DMS 273 treated with DMSO at 0.1 percent for 48 hours (cell line): ENCODE results near the gene SERPINA12.
A peak's percentile ranks its signal among the peaks of the same experiment; 100 is the strongest.

Experiments used
- DNase-seq: peaks from one replicate; lab custom pipeline; 2025; lab: John Stamatoyannopoulos, UW

The SERPINA12 gene

DNA sequence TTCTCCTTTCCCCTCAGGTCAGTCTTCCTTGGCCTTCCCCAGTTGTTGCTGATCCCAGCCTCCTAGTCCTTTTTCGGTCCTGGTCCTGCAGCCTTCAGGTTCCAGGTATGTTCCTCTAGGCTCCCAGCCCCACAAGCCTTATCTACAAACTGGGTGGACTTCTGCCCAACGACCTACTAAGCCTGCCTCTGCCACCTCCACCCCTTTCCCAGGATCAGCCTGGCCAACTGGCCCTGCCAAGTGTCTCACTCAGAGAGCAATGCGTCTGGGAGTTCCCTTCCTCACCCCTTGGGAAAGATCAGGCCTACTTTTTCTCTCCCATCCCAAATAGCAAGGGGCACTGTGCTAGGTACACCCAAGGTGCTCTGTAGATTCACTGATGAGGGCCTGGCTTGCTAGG is at the start of gene SERPINA12:
Gene SERPINA12 (minus strand): TSS at position 114 of the 400 bp plus-strand sequence. CDS start 11,072 bp downstream, outside the sequence.
- no peak for DNase-seq

GRCh38 chr14:94558842-94559241 is 49.6 kb upstream of the SERPINA12 start:
- DNase-seq, result no peak

GRCh38 chr14:94557327-94557726 is 48.1 kb upstream of the SERPINA12 start:
- DNase-seq, result no peak

- no peak for DNase-seq
These were observed 46.7 kb upstream of the SERPINA12 start for GRCh38 chr14:94555991-94556390.

DNA sequence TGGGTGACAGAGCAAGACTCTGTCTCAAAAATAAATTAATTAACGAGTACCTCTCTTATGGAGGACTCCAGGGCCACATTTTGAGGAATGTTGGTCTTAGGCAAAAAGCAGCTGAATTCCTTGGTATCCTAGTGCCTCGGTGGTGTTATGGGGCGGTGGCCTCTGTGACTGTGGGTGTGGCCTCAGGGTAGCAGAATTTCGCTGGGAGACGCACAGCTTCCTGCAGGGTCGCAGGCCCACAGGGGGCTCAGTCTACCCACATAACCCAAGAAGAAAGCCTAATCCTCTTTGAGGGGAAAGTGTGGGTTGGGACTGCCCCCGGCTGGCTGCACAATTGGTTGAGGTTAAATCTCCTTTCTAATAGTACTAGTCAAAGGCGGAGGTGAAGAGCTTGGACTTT is 40.8 kb upstream of the SERPINA12 start:
- no peak for DNase-seq

GRCh38 chr14:94548999-94549985 is 40.0 kb upstream of the SERPINA12 start:
- DNase-seq, result peak; percentile 1

GRCh38 chr14:94548131-94548998 is 39.1 kb upstream of the SERPINA12 start:
- no peak for DNase-seq

GRCh38 chr14:94547726-94548125 is 38.5 kb upstream of the SERPINA12 start:
- no peak for DNase-seq

DNA sequence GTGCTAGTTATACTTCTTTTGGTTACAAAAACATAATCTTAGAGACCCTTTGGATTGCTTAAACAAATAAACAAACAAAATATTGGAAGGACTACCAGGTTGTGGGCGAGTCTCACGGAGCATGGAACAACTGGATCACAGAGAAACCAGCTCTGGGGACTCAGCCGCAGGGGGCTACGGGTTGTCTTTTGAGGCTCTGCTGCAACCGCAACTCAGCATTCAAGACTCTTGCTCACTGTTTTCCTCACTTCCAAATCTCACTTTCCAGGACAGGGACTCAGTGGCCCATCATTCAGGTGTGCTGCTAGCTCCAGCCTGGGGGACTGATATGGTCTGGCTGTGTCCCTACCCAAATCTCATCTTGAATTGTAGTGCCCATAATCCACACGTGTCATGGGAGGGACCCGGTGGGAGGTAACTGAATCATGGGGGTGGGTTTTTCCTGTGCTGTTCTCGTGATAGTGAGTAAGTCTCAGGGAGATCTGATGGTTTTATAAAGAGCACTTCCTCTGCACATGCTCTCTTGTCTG is 37.9 kb upstream of the SERPINA12 start:
- DNase-seq, result no peak

DNA sequence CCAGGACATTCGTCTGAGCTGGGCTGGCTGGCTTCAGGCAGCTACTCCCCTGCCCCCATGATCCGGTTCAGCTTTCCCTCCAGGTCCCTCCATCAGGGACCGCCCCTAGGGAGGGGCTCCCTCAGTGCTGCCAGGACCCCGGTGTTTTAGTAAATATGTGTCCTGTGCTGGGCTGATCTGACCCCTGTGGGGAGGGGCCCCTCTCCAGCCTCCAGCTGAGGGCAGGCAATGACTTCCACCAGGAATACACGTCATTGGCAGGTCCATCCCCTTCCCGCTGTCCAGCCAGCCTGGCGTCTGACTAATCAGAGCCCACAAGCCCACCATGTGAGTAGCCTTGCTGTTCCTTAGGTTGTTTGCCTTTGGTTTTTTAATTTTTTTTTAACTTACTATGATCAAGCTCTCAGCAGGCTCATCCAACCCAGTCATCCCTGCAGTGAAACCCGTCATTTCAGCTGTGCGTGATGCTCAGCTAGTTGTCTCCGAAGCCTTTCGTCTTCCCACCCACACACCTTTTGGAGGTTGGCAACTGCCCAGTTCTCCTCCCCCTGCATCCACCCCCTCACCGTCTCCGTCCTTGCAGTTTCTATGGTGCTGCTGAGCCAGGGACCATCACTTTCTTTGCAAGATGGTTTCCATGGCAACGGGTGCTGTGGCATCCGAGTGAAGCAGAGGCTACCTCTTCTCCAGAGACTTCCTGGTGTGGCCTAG is 36.0 kb upstream of the SERPINA12 start:
- DNase-seq, result no peak

- DNase-seq, result no peak
These were observed 35.5 kb upstream of the SERPINA12 start for GRCh38 chr14:94544726-94545125.

- no peak for DNase-seq
These were observed 34.3 kb upstream of the SERPINA12 start for GRCh38 chr14:94543449-94544124.

DNA sequence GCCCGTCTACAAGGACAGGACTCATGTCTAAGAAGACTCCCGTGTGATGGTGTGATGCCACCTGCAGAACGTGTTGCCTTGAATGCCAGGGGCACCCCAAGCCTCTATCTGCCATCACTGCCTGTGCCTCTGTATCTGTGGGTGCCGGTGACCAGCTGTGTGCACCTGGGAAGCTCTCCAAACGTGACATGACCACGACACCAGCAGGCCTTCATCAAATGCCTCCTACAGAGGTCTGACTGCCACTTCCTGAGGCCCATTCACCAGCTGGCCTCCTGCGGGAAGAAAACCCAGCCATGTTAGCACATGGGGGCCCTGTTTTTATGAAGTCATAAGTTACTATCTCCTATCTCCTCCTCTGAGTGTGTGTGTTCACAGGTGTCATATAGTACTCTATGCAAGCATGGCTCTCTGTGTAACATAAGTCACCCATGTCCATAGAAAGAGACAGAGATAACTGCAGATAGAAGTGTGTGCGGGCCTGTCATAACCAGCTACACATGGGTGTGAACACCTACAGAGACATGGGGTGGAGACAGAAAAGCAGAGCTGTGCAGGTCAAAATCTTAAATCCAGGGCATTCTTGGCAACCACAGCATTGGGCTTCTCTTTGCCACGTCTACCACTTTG is 33.7 kb upstream of the SERPINA12 start:
- DNase-seq, result no peak

DNA sequence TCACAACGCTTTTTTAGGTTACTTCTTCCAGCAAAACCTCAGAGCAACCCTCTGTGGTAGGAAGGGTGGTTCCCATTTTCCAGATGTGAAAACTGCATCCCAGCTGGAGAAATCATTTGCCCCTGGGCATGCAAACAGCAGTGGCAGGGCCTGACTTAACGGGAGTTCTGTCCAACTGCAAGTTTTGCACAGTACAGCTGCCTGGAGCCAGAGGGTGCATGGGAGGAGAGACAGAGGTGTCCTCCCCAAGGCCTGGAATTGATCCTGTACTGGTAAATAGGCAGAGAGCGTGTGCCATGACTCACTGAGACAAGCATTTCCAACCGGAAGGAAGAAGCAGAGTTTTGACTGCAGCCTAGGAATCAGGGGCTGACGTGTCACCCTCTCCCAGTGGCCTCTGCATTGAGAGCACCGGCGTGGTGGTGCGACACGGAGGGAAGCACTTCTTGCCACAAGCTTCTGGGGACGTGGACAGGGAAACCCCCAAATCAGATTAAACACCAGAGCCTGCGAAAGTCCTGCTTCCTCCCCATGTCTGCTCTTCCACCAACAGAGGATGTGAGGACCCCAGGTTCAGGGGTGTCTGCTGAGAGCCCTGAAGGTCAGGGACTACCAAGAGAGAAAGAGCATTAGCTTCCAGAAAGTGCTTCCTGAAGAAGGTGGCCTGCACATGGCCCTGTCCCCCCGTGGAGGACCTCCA is 33.0 kb upstream of the SERPINA12 start:
- no peak for DNase-seq

DNA sequence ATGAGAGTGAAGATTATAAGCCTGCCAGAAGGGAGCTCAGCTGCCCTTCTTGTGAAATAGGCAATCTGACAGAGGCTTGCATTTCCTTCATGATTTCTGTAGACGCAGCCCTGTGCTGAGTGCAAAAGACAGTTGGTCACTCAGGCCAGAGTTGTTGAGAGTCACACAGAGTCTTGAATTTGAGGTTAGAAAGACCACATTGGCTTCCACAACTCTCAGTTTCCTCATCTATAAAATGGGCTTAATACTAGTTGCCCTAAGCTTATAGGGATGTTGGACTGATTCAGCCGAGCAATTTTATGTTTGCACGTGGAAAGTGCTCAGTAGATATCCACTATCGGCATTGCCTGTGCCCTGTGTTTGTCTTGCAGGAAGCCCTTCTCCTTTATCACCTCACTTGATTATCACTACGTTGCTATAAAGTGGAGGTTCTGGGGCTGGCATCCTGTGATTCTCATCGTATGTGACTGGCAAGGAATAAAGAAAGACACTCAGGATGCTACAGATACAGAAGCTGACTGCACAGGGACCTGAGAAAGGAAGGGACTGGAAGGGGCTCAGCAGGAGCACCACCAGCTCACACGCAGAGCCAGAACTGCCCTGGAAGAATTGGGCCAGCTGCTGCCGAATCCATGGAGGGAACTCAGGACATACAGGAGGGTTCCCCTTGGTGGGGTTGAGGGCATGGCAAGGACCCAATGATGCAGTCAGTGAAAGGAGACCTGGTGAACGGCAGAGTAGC is 32.1 kb upstream of the SERPINA12 start:
- no peak for DNase-seq

- DNase-seq, result no peak
These were observed 30.9 kb upstream of the SERPINA12 start for GRCh38 chr14:94540031-94540794.

DNA sequence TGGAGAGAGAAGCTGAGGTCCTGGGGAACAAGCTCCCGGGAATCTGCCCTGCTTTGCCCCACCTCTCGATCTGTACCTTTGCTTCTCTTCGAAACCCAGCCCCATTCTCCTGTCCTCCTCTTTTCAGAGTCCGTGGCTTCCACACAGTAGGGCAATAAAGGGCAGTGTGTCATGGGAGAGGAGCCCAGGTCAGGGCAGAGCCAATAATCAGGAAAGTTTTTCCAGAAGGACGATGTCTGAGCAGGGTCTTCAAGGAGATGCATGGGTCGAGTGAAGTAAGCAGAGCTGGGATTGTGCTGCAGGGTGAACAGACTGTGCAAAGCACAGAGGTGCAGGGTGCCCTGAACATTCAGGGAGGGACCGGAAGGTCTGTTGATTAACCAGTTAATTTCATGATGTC is 29.9 kb upstream of the SERPINA12 start:
- no peak for DNase-seq

DNA sequence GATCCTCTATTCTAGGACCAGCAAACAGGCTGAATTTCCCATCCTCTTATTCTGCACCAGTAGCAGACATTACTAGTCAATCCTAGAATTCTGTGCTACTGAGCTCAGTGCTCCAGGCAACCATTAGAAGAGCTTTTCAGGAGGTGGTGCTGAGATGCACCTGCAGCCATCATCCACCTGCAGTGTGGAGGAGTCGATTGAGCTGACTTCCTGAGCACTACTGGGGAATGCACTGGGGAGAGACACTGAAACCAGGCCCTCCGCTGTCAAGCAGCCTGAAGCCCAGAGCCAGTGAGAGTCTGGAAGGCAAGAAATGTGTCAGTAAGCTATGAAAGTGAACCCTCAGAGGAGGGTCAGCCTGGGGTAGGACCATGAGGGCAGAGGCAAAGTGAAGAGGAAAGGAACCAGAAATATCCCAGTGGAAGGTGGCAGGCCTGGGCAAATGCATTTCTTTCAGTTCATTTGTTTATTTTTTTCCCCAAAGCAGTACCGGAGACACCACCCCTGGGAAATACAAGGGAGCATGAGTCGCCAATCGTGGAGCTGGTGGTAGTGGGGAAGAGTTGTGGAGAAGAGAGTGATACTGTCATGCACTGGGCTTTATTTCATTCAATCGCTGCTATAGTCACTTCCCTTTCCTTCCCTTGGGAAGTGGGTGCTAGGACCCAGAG is 28.9 kb upstream of the SERPINA12 start:
- DNase-seq, result no peak
